ENCODE measurements around the gene SACS. TPM values are rescaled to one million over a fixed set of nuclear protein-coding genes. Genes with fewer than 3 reads are reported as not detected.

Gene SACS
- total and polyA plus RNA-seq, 4 donors = 0.50 to 7.2 (median 2.9) TPM

DNA sequence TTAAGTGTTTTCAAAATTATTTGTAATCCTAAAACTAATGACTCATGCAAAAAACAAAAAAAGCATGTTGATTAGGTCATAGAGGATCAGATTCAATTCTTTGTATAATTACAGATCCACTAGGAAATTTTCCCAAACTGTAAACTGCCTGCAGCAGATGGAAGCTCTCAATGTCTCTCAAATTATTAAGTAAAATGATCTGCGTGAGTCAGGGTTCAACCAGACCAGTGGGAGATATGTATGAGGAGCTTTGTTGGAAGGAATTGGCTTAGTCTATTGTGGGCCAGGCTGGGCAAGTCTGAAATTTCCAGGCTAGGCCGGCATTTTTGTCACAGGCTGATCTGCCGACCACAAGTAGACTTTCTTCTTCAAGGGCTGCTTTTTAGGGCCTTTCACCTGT lies 14.4 kb upstream of the SACS start:
- no peaks in the 10 kb centered on the region for H3K4me1 ChIP-seq (ENCODE audit: control insufficient read depth in 4 of 4, insufficient read depth in 4 of 4, low read length in 3 of 4)
- WGBS = 86% methylated on average over 3 of the region's 3 CpGs
- no peak overlapping the region for H3K9ac ChIP-seq (ENCODE audit: low read depth in 1 of 2, low read length in 2 of 2)
- TF ChIP-seq FOXA1 (IDR thresholded peaks at IDR 0.05) = no peak
- TF ChIP-seq TAF1 (conservative IDR thresholded peaks at IDR 0.05) = no peak
- TF ChIP-seq EGR1 (IDR thresholded peaks at IDR 0.05; ENCODE audit: low read depth in 2 of 2) = no peak
- TF ChIP-seq, protein P1, sequence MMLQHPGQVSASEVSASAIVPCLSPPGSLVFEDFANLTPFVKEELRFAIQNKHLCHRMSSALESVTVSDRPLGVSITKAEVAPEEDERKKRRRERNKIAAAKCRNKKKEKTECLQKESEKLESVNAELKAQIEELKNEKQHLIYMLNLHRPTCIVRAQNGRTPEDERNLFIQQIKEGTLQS (IDR thresholded peaks at IDR 0.05) = no peak
- no peak for TF ChIP-seq SP1 (IDR thresholded peaks at IDR 0.05)
- TF ChIP-seq HNF4A (conservative IDR thresholded peaks at IDR 0.05) = no peak
- TF ChIP-seq, protein P2, sequence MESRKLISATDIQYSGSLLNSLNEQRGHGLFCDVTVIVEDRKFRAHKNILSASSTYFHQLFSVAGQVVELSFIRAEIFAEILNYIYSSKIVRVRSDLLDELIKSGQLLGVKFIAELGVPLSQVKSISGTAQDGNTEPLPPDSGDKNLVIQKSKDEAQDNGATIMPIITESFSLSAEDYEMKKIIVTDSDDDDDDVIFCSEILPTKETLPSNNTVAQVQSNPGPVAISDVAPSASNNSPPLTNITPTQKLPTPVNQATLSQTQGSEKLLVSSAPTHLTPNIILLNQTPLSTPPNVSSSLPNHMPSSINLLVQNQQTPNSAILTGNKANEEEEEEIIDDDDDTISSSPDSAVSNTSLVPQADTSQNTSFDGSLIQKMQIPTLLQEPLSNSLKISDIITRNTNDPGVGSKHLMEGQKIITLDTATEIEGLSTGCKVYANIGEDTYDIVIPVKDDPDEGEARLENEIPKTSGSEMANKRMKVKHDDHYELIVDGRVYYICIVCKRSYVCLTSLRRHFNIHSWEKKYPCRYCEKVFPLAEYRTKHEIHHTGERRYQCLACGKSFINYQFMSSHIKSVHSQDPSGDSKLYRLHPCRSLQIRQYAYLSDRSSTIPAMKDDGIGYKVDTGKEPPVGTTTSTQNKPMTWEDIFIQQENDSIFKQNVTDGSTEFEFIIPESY (IDR thresholded peaks at IDR 0.05) = no peak
- TF ChIP-seq, protein P3, sequence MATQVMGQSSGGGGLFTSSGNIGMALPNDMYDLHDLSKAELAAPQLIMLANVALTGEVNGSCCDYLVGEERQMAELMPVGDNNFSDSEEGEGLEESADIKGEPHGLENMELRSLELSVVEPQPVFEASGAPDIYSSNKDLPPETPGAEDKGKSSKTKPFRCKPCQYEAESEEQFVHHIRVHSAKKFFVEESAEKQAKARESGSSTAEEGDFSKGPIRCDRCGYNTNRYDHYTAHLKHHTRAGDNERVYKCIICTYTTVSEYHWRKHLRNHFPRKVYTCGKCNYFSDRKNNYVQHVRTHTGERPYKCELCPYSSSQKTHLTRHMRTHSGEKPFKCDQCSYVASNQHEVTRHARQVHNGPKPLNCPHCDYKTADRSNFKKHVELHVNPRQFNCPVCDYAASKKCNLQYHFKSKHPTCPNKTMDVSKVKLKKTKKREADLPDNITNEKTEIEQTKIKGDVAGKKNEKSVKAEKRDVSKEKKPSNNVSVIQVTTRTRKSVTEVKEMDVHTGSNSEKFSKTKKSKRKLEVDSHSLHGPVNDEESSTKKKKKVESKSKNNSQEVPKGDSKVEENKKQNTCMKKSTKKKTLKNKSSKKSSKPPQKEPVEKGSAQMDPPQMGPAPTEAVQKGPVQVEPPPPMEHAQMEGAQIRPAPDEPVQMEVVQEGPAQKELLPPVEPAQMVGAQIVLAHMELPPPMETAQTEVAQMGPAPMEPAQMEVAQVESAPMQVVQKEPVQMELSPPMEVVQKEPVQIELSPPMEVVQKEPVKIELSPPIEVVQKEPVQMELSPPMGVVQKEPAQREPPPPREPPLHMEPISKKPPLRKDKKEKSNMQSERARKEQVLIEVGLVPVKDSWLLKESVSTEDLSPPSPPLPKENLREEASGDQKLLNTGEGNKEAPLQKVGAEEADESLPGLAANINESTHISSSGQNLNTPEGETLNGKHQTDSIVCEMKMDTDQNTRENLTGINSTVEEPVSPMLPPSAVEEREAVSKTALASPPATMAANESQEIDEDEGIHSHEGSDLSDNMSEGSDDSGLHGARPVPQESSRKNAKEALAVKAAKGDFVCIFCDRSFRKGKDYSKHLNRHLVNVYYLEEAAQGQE (IDR thresholded peaks at IDR 0.05) = no peak
- TF ChIP-seq RAD21 (IDR thresholded peaks at IDR 0.05) = no peak
- TF ChIP-seq, protein P4, sequence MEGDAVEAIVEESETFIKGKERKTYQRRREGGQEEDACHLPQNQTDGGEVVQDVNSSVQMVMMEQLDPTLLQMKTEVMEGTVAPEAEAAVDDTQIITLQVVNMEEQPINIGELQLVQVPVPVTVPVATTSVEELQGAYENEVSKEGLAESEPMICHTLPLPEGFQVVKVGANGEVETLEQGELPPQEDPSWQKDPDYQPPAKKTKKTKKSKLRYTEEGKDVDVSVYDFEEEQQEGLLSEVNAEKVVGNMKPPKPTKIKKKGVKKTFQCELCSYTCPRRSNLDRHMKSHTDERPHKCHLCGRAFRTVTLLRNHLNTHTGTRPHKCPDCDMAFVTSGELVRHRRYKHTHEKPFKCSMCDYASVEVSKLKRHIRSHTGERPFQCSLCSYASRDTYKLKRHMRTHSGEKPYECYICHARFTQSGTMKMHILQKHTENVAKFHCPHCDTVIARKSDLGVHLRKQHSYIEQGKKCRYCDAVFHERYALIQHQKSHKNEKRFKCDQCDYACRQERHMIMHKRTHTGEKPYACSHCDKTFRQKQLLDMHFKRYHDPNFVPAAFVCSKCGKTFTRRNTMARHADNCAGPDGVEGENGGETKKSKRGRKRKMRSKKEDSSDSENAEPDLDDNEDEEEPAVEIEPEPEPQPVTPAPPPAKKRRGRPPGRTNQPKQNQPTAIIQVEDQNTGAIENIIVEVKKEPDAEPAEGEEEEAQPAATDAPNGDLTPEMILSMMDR (IDR thresholded peaks at IDR 0.05; ENCODE audit: low read depth, low read length, missing input control) = no peak
- TF ChIP-seq FOXA2 (IDR thresholded peaks at IDR 0.05) = no peak
- TF ChIP-seq GABPA (IDR thresholded peaks at IDR 0.05 in 1 of 2, conservative IDR thresholded peaks at IDR 0.05 in 1 of 2) = no peak
- no peak for TF ChIP-seq YY1 (IDR thresholded peaks at IDR 0.05)
- TF ChIP-seq NR2F2 (IDR thresholded peaks at IDR 0.05) = no peak
- no peak for TF ChIP-seq RXRA (IDR thresholded peaks at IDR 0.05)
- no peak overlapping the region for H3K4me3 ChIP-seq (ENCODE audit: low read depth in 1 of 3, low read length in 3 of 3)
- H3K36me3 ChIP-seq (ENCODE audit: control insufficient read depth in 4 of 4, insufficient read depth in 3 of 4, low read depth in 1 of 4, low read length in 3 of 4) = no peaks in the 10 kb centered on the region
- no peak overlapping the region for H3K27ac ChIP-seq (ENCODE audit: low read depth in 1 of 2, low read length in 2 of 2)
- H3K9me3 ChIP-seq (ENCODE audit: control insufficient read depth in 4 of 4, low read length in 3 of 4) = no peaks in the 10 kb centered on the region
- DNase-seq (ENCODE audit: low spot score) = no peak
- H3K27me3 ChIP-seq (ENCODE audit: control insufficient read depth in 4 of 4, insufficient read depth in 4 of 4, low read length in 3 of 4) = peaks cover 0 to under 1% (median 0%) of the 10 kb centered on the region in 4 donors

DNA sequence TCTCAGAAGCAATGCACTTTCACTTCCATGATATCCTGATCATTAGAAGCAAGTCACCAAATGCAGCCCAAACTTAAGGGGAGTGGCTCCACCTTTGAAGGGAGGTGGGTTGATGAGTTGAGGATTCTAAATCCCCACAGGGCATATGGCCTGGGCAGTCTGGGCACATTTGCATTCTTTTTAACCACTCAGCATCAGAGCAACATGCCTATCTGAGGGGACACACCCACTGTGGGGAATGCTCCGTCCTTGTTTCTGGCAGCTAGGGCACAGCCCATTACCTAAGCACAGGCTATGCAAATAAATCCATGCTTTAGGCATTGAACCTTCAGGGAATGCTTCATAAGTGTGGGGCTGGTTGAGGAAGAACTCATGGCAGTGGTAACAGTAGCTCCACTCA lies 12.3 kb upstream of the SACS start:
- Histone ChIP-seq H3K9me3 (ENCODE audit: control insufficient read depth in 4 of 4, low read length in 3 of 4) (no peaks in the 10 kb centered on the region), H3K4me3 (ENCODE audit: low read depth in 1 of 3, low read length in 3 of 3) (no peak overlapping the region), H3K27ac (ENCODE audit: low read depth in 1 of 2, low read length in 2 of 2) (no peak overlapping the region), H3K36me3 (ENCODE audit: control insufficient read depth in 4 of 4, insufficient read depth in 3 of 4, low read depth in 1 of 4, low read length in 3 of 4) (no peaks in the 10 kb centered on the region), H3K9ac (ENCODE audit: low read depth in 1 of 2, low read length in 2 of 2) (no peak overlapping the region), H3K4me1 (ENCODE audit: control insufficient read depth in 4 of 4, insufficient read depth in 4 of 4, low read length in 3 of 4) (no peaks in the 10 kb centered on the region), H3K27me3 (ENCODE audit: control insufficient read depth in 4 of 4, insufficient read depth in 4 of 4, low read length in 3 of 4) (peaks cover 0 to 3% (median 0%) of the 10 kb centered on the region in 4 donors)
- DNase-seq (ENCODE audit: low spot score) = no peak
- 83% methylated on average over 1 of the region's 1 CpG for WGBS
- TF ChIP-seq FOXA1 (IDR thresholded peaks at IDR 0.05) (no peak), EGR1 (IDR thresholded peaks at IDR 0.05; ENCODE audit: low read depth in 2 of 2) (no peak), YY1 (IDR thresholded peaks at IDR 0.05) (no peak), NR2F2 (IDR thresholded peaks at IDR 0.05) (no peak), JUND (IDR thresholded peaks at IDR 0.05) (no peak), GABPA (IDR thresholded peaks at IDR 0.05 in 1 of 2, conservative IDR thresholded peaks at IDR 0.05 in 1 of 2) (no peak), FOXA2 (IDR thresholded peaks at IDR 0.05) (no peak), HNF4A (conservative IDR thresholded peaks at IDR 0.05) (no peak)
- TF ChIP-seq, protein P3 (IDR thresholded peaks at IDR 0.05) = no peak
- TF ChIP-seq, protein P5, sequence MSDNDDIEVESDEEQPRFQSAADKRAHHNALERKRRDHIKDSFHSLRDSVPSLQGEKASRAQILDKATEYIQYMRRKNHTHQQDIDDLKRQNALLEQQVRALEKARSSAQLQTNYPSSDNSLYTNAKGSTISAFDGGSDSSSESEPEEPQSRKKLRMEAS (IDR thresholded peaks at IDR 0.05) = no peak
- TF ChIP-seq, protein P4 (IDR thresholded peaks at IDR 0.05; ENCODE audit: low read depth, low read length, missing input control) = no peak
- TF ChIP-seq, protein P1 (IDR thresholded peaks at IDR 0.05) = no peak

Measured in liver (tissue), 9 donors.